Activated CD8-positive, alpha-beta memory T cell treated with anti-CD3 and anti-CD28 coated beads for 24 hours (primary cell): ENCODE data around the gene PTGER3.
A peak's percentile ranks its signal among the peaks of the same experiment; 100 is the strongest.

Experiments
- DNase-seq: peaks from one replicate; pipeline ENCODE4 v3.0.0-alpha.2; 2020

Gene PTGER3

DNA sequence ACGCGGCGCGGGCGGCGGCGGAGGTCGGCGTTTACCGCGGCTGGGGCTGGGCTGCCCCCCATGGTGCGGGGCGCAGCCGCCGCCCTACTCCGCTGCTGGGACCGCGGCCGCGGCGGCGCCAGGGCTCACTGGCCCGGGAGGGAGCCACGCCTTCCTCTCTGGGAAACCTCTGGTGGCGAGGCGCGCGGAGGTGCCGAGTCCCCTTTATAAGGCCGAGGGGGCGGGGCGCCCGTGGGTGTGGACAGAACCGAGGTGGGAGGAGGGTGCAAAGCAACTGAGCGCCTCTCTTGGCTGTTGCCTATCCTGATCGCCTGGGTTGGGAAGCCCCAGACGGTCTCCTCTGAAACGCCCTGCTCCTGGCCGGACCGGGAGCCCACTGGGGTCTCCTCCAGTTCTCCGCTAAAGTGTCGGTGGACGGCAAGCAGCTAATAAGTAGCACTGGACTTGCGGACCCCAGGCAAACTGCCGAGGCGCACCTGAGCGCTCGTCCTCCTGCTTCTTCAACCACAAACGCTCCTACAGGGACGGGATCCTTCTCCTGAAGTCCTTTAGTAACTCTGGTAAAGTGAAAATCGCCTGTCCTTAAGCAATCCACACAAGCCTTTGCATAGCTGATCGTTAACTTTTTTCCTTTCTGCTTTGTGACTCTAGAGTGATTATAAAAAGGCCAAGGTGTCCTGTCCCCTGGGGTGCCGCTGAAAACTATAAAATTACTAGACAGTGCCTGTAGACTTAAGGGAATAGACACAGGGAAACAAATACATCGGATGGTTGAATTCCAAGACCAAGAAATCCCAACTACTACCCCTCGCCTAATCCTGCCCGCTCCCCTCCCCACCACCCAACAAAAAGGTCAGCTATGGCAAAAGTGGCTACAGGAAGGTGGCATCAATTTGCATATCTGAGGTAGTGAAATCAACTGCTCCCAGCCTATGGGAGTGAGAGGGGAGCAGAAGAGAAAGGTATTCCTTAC is at the start of gene PTGER3:
Gene PTGER3, minus strand, starts transcription at position 182 of the 973 bp plus-strand sequence. CDS start 239 bp downstream, outside the sequence.
- peak; percentile 73 for DNase-seq

DNA sequence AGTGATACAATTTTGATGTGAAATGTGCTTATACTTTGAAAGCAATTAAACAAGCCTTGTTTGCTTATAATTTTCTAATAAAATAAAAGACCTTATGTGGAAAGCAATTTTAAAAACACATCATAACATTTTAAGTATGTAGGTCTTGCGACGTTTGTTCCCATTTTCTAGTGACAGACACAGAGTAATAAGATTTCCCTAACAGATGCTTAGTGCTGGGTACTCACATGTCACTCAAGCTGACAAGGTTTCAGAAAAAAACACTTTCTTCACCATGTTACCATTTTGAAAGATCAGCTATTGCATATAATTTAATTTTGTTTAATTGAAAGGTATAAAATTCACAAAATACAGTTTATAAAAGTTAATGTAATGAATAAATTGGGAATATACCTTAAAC is 47.3 kb upstream of the PTGER3 start:
- no peak for DNase-seq

DNA sequence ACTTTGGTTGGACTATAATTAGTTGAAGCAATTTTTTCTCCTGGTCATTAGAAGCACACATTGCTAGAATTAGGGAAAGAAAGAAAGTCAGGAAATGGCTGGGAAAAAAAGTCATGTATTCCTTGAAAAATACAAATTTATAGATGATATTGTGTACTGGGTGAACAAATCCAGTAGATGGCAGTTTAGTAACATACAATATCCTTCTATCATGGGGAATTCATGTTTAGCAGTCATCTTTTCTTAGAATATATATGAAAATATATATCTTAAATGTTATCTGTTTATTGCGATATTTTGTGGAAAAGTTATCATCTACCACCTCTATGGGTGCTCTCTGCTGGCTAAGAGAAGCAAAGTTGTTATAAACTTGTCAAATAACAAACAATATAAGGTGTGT is 46.3 kb upstream of the PTGER3 start:
- DNase-seq: no peak

DNA sequence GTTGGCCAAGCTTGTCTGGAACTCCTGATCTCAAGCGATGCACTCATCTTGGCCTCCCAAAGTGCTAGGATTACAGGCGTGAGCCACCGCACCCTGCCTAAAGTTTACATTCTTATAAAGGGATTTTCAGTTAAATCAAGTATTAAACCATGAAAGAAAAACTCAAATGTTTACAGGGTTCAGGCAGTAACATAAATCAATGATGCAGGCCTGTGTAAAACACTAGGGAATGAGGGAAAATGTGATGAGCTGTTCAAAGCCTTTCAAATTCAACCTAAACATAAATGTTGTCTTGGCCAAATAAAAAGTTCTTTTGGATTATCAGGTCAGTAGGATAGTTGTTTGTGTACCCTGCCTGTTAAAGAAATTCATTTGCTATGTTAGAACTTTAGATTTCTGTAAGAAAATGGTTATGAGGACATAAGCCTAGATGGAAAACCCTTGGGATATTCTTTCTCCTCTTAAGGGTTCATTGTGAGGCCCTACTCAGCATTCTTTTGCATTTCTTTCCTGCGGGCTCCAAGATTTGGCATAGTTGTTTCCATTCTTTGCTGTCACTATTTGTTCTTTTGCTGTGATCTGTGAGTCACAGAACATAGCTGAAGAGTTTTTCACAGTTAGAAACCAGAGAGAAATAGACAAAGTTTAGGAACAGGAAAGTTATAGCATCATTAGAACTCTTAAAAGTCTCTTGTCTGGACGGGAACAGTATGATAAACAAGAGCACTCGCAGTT is 42.1 kb upstream of the PTGER3 start:
- no peak for DNase-seq

DNA sequence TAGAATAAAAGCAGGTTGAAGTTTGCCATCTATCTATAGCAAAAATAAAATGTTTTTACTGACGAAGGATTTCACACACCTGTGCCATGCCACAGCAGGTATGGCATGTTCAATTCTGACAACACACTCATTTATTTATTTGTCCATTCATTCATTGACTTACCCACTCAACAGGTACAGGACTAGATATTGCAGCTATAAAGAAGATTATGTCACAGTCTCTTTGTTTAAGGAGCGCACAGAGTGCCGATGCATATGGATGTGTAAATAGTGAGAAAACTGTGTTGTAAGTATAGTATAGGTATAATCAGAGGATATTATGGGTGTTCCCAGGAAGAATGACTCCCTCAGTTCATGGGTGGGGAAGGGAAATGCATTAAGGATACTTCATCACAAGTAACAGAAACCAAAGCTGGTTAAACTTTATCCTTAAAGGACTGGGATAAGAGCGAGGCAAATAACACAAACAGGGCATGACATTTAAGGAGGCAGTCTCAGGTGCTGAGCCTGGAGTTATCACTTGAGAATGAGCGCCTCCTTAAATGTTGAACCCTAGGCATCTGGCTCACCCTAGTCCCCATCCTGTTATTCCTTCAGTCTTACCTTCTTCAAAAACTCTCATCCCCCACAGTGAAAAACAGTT is 41.1 kb upstream of the PTGER3 start:
- no peak for DNase-seq

DNA sequence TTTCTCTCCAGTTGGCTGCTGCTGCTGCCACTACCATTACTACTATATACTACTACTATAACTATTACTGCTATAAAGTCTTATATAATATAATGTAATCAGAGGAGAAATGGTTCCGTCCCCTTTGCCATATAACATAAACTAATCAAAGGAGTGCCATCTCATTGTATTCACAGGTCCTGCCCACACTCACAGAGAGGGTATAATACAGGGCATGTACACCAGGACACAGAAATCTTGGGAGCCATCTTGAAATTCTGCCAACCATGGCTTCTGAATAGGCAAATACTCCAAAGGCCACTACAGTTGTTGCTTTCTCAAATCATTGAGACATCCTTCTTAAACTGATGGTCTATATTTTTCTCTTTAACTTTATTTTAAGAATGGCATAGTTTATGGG is 40.1 kb upstream of the PTGER3 start:
- no peak for DNase-seq

DNA sequence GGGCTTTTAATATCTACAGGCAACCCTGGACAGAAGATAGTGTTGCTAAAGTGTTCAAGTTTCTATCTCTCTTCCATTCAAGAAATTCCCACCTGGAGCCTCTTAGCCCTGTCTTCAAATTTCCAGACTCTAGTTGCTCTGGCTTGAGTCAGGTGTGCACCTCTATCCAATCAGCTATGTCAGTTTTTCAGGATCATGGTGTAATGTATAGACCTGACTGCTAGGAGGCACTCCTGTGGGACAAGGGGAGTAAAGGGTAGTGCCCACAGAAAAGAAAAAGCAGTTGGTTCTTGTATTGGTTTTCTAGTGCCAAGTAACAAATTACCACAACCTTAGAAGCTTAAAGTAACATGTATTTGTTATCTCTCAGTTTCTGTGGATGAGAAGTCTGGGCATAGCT is 39.4 kb upstream of the PTGER3 start:
- DNase-seq: no peak

DNA sequence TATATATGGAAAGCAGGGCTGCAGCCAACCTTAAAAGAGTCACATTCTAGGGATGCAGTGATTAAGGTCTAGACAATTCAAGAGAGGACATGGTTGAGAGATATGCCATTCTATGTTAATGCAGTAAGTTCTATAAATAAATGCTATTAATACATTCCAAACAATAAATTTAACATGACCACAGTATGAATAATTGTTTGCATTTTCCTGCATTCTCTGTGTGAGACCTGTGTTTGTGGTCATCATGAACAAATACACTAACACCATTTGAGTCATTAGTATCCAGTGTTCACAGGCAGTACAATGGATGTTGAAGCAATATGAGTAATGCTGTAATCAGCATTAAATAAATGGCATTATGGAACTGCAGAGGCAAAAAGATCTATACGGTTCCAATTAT is 38.7 kb upstream of the PTGER3 start:
- no peak for DNase-seq

DNA sequence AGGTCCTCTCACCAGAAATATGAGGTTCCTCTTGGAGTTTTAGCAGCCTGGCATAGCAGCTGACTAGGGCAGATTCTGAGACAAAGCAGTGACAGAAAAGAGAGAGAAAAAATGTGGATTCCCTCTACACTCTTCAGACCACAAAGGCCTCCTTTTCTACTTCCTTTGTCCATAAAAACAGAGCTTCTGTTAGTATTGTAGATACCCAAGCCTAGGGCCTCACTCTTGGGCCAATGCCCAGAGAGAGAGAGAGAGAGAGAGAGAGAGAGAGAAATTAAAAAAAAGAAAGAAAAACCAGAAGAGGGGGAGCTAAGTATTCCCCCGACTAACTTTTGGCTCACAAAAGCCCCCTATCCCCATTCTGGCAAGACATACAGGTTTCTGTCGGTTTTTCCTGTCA is 35.7 kb upstream of the PTGER3 start:
- DNase-seq: no peak

DNA sequence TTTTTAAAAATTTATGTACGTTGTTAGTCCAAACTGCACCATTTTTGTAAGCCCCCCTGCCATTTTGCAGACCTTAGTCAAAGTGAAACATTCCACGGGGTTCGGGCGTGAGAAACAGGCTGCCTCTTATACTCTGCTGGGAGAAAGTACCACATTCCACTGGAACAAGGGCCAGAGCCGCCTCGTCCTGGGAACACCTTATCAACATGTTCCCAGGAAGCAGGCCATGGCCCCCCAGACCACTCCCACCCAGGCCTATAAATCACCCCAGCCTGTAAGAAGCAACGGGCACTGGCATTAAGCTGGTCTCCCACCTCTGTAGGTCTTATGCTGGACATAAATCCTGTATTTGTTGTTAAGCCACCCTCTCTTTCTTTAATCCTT is 34.1 kb upstream of the PTGER3 start:
- DNase-seq: peak; percentile 60

DNA sequence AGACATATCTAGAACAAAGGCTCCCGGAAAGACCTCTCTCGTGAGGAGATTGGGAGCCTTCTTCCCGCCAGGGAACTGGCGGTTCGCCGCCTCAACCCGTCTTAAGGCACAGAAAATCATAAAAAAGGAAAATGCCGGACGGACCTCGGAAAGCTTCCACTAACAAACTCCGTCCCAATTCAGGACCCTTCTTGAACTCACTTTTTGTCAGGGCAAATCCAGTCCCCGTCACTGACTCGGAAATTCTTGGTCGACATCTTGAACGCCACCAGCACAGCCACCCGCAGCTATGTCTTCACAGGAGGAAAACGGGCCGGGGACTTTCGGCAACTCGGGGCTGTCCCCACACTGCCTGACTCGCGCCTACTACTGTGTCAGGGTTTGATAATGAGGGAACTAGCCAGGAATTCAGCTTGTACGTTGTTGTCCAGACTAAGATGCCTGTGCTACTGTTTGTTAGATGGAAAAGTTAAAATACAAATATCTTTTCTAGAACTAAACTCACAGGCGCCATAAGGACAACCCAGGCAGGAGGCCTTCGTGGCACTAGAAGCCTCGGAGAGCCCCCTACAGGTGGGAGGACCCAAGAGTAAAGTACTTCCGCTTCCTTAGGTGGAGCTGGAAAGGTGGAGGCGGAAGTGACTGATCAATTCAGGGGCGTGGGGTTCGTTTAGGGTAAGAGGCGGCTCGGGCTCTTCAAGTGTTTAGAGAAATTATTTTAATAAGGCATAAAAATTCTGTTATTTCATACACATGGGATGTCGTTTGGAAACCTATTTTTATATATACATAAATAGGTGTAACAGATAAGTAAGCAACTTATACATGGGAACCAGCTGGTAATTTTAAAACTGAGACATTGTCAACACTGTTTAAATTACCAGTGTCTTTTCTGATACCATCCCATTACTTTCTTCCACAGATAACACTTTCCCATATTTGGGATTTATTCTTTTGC is 33.4 kb upstream of the PTGER3 start, which contains the start of gene ZRANB2:
Gene ZRANB2, minus strand, starts transcription at position 297 of the 958 bp plus-strand sequence. Its CDS starts 40 bp downstream, at position 257.
- peak; percentile 94 for DNase-seq

DNA sequence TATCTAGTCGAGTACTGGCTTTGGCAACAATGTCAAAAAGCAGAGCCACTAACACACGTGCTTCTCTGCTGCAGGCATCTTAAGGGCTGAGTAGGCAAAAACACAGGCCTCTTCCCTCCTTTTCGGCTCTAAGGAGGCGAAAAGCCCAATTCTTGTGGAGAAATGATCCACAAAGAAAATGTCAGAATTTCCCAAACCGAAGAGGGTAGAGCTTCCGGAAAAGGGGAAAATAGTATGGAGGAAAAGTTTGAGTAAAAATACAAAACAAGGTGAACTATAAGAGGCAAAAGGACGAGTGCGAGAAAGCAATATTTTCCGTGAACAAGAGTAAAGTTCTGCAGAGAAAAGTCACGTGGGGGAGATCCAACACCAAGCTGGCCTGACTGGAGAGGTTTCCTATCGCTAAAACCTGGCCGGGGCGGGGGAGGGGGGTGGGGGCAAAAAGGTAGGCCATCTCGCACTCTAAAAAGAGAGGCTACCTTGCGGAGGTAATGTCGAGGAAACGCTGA is 32.7 kb upstream of the PTGER3 start:
- DNase-seq: no peak

DNA sequence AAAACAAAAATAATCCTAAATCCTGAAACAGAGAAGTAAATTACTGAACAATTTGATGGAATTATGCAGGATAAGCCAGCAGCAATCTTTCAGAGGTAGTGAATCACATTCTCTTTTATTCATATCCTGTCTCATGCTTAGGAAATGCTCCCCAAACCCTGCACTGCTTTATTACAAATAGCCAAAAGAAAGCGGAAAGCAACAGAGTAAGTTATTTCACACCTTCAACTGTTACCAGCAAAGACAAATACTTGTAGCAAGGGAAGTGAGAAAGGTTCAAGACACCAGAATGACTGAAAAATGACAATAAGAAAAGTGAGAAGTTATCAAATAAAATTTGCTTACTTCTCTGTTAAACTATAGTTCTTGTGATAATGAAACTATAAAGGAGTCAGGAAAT is 27.1 kb upstream of the PTGER3 start:
- no peak for DNase-seq

DNA sequence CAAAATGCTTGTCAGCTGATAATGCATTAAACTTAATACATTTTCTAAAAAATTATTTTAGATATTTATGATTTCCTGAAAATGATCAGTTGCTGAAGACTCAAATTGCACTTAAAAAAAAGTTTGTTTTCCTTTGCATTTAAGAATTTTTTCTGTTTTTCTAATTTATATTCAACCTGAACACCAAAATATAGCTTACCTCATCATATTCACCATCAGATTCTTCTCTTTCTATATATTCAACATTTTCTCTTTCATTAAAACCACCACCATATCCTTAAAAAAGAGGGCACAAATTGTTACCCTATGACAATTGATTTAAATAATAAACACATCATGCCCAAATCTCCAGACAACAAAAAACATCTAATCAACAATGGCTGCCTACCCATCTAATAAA is 24.7 kb upstream of the PTGER3 start:
- DNase-seq: no peak

DNA sequence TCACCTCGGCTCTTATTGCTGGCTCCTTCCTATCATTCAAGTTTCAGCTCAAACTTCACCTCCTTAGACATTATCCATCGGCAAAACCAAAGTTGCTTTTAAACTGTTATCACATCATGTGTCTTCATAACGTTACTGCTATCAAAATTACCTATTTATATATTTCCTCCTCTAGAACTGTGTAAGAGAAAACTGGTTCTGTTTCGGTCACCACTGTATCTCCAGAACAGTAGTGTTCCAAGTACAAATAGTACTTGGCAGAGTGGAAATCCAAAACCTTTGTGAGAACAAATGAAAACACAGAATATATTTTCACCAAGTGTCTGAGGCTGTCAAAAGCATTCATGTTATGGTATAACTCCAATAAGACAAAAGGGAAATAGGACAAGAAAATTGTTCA is 24.1 kb upstream of the PTGER3 start:
- DNase-seq: no peak

DNA sequence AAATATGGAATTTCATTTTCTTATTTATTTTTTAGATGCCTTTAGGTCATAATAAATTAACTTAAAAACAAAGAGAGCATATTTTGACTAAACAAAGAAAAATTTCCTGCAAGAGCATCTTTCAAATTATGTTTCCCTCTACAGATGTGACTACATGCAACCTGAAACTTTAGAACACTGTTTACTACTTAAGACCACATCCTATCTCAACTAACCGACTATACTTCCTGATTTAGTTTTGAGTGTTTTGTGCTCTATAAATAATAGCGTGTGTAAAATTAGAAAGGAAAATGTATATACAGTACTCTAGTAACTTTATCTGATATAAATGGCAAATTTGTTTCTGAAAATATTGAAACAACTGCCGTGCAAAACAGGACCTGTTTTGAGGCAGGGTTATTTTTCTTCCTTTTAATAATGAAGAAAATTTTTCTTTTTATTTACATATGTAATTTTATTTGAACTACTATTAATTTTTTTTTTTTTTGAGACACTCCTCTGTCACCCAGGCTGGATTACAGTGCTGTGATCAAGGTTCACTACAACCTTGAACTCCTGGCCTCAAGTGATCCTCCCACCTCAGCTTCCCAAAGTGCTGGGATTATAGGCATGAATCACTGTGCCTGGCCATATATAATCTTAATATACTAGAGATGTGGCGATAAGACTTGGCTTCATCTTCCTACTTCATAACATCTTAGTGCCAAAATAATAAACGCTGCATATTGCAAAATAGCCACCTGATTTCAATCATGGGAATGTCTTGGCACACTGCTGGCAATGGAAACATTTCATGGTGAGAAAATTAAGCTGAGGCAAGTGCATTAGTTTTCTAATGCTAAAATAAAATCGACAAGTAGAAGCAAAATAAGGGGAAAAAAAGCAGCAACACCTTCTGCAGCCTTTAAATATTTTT is 21.0 kb upstream of the PTGER3 start:
- no peak for DNase-seq

DNA sequence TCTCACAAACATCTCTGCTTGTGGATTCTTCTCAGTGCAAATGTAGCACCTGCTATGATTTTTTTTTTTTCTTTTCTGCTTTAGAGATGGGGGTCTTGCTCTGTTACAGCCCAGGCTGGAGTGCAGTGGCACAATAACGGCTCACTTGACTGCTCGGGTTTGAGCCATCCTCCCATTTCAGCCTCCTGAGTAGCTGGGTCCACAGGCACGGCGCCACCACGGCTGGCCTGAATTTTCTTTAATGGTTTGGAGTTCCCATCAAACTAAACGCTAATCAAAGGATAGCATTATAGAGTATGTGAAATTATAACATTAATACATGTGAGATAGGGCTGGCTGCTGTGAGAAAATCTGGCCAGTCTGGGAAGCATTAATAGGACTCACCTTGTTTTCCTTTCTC is 7.2 kb upstream of the PTGER3 start:
- no peak for DNase-seq

DNA sequence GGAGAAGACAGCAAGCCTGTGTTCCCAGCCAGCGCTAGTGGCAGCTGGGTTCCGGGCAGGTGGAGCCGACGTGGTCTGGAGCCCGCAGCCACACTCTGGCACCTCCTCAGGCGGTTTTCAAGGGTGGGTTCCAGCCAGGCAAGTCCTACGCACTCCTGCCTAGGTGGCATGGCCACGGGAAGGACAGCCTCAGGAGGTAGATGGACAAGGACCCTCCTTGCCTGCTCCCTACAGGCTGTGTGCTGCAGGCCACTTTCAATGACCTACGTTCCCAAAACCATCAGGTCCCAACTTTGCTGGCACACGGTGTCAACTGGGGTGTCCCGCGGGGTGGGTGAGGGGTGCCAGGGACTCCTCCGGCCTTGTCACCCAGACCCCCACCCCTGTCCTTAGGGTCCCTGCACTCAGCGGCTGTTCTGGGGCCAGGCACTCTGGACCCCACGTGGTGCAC is 6.7 kb upstream of the PTGER3 start:
- DNase-seq: no peak

DNA sequence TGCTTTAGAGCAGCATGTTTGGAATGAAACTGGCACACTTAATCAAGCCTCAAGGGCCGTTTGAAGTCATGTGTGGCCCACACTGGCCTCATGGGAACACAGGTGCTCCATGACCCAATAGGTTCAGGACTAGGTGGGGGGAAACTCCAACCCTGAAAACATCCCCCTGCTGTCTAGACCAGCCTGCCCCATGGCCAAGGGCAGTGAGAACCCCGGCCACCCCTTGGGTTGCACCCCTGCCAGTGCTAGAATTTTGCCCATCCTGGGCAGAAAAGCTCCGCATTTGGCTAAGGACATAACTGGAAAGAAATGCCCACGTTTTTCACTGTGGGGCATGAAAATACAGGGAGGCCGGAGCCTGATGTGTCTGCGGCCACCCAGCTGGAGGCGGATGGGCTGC is 6.1 kb upstream of the PTGER3 start:
- no peak for DNase-seq

DNA sequence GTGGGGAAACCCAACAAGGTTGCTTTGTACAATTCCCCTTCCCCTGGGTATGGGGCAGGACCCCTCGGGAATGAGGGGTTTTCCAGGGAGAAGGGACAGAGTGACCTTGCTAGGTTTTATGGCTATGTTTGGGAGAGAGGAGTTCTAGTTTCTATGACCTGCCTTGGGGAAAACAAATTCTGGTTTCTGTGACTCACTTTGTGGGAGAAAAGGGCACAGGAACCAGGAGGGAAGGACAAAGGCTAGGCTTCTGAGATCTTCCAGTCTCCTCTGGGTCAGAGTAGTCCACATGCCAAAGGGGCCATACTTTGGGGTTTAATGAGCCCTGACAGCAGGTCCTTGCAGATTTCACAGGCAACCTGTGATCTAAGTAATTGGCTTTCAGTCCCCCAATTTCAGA is 5.5 kb upstream of the PTGER3 start:
- no peak for DNase-seq
